IPS-NIHi7 (cell line): Measurements from ENCODE around the gene PROZ.

ENCODE experiments used
- DNase-seq: peaks from one replicate; pipeline ENCODE4 v3.0.0; 2012; ENCODE audit warnings: mixed read lengths; ENCODE audit errors: extremely low spot score

The PROZ gene

DNA sequence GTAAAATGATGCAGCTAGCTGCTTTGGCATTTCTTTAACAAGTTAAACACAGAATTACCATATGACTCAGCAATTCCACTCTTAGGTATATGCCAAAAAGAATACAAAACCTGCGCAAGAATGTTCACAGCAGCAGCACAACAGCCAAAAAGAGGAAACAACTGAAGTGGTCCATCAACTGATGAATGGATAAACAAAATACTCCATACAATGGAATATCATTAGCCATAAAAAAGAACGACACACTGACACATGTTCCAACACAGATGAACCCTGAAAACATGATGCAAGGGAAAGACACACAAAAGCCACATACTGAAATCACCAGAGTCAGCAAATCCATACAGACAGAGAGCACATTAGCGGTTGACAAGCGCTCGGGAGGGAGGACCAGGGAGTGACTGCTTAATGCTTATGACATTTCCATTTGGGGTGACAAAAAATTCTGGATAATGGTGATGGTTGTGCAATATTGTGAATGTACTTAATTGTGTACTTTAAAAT lies 47.0 kb downstream of the PROZ start:
- DNase-seq, result no peak

DNA sequence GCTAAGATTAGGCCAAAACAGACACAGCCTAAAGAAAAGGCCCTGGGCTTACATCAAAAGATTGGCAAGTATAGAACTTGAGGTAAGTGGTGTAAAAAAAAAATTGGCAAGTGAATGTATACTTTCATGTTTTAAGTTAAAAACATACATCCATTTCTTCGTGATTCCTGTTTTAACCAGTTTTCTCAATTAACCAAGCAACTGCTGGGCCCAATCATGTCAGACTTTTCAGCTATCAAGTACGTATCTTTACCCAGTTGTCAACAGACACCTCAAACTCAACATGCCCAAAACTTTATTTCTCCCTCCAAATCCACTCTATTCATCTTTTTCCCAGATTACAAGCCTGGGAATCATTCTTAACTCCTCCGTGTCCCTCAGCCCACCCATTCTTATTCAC lies 49.0 kb downstream of the PROZ start:
- no peak for DNase-seq

DNA sequence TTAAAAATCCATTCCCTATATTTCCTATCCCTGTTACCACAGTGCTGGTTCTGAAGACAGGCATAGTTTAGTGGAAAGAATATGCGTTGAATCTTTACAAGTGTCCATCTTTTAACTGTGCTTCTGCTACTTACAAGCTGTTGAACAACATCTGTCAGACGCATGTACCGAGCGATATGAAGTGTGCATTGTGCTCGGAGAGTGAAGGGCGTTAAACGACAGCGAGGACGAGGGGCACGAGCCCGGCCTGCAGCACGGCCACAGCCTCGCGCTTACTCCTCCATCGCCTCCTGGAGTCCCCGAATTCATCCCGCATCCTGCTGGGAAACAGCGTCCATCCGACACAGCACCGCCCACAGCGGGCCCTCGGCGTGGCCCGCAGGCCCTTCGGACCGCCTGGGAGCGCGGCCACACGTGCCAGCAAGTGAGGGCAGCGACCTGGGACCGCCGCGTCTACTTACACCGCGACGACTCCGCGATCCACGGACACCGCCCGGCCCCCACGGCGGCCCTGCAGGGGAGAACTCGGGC lies 49.5 kb downstream of the PROZ start:
- peak; percentile 44 for DNase-seq

DNA sequence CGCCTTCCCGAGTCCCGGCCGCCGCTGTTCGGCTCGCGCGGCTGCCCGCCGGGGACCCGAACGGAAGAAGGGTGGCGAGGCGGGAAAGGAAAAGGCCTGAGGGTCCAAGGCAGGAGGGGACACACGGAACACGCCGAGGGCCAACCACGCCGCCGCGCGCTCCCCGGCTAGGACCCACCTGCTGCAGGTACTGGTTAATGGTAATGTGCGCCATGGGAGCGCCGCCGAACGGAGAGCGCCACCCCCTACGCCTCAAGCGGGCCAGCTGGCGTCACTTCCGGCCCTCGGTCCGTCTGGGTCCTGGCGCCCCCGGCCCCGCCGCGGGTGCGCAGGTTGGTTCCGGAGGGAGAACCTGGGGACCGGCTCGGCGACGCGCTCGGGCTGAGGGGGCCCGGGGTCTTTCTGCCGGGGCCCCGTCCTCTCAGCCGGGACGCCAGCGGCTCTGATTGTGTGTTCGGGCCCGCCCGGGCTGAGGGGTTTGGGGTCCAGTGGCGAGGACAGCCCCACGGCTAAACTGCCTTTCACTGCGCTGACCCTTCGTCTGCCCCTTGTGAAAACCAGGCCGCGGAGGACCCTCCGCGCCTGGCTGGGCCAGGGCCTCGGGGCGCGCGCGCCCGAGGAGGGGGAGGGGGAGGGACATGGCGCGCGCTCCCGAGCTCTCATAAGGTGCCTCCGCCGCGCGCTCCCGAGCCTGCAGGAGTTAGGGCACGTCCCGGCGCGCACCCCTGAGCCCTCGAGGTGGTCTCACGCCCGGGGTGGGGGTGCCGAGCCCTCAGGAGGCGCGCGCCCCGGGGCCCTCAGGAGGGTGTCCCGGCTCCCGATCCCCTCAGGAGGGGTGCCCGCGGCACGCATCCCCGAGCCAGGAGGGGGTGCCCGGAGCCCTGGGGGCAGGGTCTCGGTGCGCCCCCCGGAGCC lies 50.2 kb downstream of the PROZ start, which contains the start of gene PCID2:
PCID2 (minus strand) TSS at position 249 of the 915 bp plus-strand sequence; CDS start at position 214, 35 bp downstream.
- peak; percentile 94 for DNase-seq

DNA sequence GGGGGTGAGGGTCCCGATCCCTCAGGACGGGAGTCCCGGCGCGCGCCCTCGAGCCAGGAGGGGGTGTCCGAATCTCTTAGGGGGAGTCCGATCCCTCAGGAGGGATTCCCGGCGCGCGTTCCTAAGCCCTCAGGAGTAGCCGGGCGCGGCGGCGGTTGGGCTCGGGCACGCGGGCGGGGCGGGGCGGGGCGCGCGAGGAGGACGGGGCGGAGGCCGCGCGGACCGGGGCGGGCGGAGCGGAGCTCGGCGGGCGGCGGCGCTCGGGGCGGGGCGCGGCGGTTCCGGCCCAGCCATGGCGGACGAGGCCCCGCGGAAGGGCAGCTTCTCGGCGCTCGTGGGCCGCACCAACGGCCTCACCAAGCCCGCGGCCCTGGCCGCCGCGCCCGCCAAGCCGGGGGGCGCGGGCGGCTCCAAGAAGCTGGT lies 50.9 kb downstream of the PROZ start, which contains the start of gene CUL4A:
CUL4A (plus strand) TSS at position 278 of the 423 bp plus-strand sequence; CDS start at position 293, 15 bp downstream.
- peak; percentile 82 for DNase-seq

DNA sequence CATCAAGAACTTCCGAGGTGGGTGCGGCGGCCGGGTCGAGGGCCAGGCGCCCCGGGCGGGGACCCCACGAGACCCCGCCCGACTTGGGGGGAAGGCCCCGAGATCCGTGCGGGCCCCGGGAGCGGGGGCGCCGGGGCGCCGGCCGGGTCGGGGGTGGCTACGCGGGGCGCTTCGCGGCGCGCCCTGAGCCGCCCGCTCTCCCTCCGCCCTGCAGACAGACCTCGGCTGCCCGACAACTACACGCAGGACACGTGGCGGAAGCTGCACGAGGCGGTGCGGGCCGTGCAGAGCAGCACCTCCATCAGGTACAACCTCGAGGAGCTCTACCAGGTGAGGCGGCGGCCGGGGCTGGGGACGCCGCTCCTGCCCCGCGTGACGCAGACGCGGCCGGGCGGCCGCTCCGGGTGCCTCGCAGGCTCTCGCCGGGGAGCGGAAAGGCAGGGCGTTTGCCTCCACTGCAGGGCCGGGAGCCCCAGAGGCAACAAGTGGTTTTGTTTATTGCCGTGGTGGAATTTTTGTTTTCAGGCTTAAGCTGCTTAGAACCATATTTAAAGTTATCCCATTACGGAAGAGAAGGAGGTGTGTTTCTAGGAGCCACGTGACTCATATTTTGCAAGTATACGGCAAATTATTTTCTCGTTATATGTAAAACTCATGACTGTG lies 51.4 kb downstream of the PROZ start:
- peak; percentile 40 for DNase-seq

DNA sequence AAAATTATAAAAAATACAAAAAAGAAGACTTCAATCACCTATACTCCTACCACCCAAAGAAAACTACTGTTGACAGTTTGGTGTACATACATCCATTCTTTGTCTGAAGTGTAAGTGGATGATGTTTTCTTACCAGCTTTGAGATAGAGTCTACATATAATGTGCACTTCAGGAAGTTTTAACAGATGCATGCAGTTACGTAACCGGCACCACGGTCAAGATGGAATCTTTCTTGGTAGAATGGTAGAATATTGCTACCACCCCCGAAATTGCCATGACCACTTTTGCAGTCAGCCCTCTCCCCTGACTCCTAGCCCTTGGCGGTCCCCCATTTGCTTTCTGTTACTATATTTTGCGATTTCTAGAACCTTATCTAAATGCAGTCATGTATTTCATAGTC lies 52.4 kb downstream of the PROZ start:
- no peak for DNase-seq

DNA sequence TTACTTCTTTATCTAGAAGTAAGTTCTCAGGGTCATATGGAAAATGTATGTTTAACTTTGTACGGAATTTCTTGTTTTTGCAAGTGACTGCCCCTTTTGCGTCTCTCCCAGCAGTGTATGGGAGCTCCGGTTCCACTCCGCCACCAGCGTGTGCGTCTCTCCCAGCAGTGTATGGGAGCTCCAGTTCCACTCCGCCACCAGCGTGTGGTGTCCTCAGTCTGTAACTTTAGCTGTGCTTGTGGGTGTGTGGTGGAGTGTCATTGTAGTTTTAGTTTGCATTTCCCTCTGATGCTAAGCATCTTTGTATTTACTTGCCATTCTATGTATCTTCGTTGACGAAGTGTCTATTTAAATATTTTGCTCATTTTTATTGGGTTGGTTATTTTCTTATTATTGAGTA lies 53.3 kb downstream of the PROZ start:
- DNase-seq, result no peak

DNA sequence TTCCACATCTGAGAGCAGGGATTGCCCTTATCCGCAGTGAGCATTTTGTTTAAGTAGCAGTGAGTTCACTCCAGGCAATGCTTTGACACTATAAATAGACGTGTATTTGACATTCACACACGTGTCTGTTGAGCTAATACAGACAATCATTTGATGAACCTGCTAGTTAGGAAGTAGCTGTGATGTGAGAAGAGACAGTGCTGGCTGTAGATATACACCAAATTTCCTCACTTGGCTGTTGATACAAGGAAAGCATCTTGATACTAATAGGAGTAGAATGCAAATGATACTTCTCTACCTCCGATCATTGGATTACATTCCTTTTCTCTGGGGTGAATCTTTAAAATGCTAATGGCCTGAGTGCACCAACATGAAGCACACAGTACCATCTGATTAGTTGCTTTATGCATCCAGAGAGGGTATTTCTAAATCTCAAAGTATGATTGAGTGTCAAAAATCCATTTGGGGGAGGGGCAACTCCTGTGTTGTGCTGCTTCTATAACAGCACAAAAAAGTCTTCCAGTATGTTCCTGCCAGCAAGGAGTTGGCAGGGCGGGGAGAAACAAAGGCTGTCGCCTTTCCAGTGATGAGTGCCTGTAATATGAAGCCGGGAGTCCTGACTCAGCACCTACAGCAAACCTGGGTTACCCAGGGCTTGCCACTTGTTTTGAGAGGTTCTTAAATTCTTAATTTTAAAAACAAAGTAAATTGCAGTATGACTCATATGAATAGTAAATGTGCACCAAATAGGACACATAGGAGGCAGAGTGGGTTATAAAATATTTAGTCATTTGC lies 58.0 kb downstream of the PROZ start:
- DNase-seq, result peak; percentile 76

DNA sequence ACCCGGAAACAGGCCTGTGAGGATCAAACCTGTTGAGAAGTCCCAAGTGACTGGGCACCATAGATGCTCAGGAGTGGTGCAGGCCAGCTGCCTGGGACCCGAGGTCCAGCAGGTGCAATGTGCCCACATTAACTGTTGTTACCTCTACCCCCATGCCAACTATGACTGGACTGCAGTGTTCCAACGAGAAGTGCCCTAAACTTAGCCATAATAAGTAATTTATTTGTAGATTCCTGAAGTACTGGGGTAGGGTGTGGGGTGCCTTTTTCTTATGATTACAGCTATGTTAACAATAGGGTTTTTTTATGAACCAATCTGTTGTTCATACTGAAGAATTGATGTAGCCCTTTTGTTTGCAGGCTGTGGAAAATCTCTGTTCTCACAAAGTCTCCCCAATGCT lies 60.1 kb downstream of the PROZ start:
- DNase-seq, result no peak

DNA sequence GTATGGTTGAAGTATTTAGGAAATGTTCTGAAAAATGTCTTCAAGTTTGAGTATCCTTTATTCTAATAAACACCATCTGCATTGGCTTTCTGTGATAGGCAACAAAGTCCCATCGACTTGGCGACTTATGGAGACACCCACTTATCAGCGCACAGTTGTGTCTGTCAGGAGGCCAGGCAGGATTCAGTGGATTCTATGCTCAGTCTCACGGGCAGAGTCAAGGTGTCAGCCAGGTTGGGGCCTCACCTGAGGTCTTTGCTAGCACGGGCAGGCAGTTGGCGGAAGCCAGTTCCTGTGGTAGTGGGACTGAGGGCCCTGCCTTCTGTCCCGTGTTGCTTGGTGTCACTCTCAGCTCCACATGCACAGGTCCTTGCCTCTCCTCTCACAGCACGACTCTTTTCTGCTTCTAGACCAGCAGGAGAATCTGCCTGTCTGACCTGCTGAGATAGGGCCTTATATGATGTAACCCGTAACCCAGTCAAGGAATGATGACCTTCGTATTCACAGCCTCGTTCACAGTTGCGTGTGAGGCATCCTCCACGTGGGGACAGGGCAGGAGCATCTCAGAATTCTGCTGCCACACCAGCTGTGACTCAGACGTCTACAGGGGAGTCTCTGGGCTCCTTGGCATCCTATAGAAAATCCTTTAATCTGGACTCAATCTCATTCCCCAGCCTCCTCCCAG lies 61.0 kb downstream of the PROZ start:
- DNase-seq, result no peak

DNA sequence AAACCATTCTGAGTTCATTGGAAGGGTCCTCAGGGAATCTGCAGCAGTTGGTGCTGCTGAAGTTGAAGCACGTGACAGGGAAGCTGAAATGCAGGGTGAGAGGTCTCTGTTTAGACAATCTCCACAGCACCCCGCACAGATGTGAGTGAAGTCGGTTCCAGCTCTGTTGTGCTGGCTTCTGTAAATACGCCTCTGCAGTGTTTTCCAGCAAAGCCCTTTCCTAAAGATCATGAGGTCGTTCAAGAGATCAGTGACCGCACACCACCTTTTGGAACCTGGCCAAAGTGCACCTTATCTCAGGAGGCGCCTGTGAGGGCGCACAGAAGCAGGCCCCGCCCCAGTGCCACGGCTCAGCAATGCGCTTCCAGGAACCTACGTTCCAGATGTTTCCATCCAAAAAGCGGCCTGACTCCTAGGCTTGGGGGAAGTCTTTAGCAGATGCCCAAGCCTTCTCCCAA lies 61.7 kb downstream of the PROZ start:
- DNase-seq, result no peak

DNA sequence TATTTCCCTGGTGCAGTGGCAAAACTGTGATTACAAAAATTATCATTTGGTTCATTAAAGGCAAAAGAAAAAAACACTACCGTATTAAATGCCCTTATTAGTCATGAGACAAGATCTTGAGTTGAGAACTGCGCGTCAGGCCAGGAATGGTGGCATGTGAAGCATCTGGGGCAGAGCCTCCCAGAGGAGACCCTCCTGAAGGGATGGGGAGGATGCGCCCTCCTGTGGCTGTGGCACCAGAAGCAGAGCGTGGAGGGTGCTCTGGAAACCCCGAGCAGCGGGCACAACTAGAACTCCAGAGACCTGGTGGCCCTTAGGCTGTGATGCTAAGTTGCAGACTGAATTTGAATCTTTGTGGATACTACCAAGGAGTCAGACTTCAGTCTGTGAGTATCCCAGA lies 62.4 kb downstream of the PROZ start:
- DNase-seq, result no peak
